NCI-H2107 treated with DMSO at 0.1 percent for 48 hours (cell line): ENCODE measurements around the gene GABRA4.

ENCODE experiments used
- DNase-seq: peaks from one replicate; lab custom pipeline; 2025; ENCODE audit not compliant: unreplicated experiment; lab: John Stamatoyannopoulos, UW

The GABRA4 gene

DNA sequence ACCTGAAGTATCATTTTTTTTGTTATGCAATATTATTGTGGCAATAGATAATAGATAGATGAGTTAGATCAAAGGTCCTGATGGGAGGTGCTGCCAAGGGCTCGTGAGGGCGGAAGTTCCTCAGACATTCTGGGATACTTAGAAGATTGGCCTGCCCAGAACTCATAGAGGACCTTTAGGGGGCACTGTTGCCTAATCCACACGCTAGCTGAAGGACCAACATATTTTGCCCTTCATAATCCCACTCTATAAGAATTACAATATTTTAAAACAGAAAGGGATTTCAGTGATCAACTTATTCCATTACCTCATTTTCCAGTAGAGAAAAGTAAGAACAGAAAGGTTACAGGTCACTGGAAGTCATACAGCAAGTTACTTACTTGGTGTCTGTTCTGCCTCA lies 61.4 kb downstream of the GABRA4 start:
- DNase-seq: no peak

GRCh38 chr4:46930891-46931290 lies 62.5 kb downstream of the GABRA4 start:
- no peak for DNase-seq

DNA sequence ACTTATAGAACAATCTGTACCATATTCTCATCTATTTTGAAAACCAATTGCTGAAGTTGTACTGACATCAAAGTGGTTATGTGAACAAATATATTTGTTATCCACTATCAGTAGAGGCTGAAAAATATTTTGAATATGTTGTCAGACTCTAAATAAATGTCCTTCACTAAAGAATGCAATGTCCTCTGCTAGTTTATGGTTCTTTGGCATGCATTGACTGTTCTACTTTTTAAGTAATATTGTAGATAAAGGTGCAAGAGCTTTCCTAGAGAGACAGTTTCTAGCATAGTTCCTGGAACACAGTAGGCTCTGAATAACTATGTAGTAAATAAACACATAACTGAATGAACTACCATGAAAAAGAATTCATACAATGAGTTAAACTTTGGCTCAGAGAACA lies 66.2 kb downstream of the GABRA4 start:
- no peak for DNase-seq

DNA sequence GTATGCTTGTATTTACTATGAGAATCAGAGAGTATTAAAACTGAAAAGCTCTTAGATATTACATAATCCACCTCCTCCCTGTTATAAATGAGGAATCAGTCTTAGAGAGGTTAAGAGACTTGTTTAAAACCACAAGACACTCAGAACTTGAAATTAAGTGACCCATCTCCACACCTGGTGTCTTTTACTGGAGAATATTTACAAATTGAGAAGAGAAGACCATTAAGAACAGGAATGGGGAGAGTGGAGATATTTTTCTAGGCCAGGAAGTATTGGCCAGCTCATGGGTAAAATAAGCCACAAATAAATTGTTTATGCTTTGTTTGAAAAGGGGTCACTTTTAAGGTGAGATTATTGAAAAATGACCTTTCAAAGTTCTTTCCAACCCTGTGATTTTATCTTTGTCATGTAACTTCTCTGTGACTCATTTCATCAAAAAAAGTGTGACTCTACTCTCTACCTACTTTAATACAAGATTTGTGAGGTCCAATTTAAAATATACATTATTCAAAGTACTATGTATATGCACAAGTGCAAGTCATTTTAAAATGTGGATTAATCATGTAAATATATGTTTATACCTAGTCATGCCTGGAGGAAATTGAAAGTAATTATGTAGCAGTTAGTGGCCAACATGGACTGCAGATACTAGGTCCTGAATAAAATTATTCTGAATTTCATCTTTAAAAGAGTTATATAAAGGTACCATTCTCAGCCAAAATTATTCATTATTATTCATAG lies 68.4 kb downstream of the GABRA4 start:
- no peak for DNase-seq

GRCh38 chr4:46922205-46922604 lies 71.2 kb downstream of the GABRA4 start:
- DNase-seq: no peak

- no peak for DNase-seq
These were observed 84.3 kb downstream of the GABRA4 start, which contains the start of gene COX7B2 for GRCh38 chr4:46909078-46909477. Gene COX7B2, minus strand, starts transcription at chr4:46909245. Its CDS starts 174,053 bp downstream, at chr4:46735192.

DNA sequence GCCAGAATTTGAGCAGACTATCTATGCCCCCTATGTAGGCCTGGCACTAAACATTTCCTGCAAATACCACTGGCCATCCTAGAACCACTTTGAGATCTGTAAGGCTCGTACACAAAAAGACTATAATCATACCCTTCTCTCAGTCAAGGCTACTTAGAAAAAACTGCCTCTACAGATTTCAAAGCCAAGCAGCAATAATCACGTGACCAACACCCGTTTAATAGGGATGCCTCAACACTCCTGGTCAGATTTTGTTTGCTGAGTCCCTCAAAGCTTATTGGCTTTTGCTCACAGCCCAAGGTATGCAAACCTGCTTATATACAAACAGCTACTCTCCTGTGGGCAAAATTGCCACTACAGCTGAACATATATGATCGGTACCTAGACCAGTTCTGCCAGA lies 85.2 kb downstream of the GABRA4 start:
- no peak for DNase-seq

- DNase-seq: no peak
These were observed 93.3 kb downstream of the GABRA4 start for GRCh38 chr4:46900082-46900481.

- DNase-seq: no peak
These were observed 98.6 kb downstream of the GABRA4 start for GRCh38 chr4:46894826-46895225.

DNA sequence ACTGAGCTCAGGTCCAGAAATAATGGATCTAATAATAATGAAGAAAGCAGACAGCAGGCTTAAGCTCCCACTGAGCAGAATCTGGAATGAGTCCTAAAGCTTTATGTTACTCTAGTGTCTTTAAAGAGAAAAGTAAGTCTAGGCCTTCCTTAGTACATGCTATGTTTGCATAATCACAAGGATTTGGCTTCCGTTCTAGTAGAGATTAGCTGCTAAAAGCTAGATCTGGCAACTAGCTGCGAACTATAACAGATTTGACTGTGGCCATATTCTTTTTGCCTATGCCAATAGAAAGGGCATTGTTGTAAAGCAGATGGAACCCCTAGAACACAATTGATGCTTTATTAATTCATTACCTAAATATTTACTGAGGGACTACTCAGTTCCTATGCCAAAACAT lies 103.3 kb downstream of the GABRA4 start:
- DNase-seq: no peak

DNA sequence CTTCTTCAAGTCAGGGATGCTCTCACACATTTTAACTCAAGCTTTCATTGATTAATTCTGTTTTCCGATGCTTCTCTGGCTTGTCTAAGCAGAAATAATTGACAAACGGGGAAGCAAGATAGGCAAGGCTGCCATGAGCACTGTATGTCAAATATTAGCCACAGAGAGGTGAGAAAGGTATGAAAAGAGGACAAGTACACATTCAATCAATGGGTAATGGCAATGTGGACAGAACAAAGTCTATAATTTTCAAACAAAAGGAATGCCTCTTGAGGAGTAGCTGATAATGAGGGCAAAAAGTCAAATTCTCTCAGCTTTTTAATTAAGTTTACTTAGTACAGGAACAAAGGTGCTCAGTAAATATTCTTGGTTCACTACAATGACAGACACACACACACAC lies 104.0 kb downstream of the GABRA4 start:
- no peak for DNase-seq

DNA sequence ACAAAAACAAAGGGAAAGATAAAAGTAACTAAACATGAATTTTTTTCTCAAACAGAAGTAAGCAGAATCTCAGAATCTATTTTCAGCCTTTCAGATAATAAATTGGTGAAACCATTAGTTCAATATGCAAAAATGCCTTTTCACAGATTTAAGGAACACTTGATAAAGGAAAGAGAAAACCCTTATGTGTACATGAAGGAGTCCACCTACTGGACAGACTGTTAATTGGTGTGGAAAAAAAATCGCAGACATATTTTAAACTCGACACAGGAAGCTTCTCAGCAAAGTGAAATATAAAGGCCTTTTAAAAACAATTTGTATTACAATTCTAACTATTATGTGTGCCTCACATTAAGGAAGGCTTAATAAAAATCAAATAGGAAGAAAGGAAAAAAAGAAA lies 106.7 kb downstream of the GABRA4 start:
- DNase-seq: no peak

- DNase-seq: no peak
These were observed 114.7 kb downstream of the GABRA4 start for GRCh38 chr4:46878641-46879040.

DNA sequence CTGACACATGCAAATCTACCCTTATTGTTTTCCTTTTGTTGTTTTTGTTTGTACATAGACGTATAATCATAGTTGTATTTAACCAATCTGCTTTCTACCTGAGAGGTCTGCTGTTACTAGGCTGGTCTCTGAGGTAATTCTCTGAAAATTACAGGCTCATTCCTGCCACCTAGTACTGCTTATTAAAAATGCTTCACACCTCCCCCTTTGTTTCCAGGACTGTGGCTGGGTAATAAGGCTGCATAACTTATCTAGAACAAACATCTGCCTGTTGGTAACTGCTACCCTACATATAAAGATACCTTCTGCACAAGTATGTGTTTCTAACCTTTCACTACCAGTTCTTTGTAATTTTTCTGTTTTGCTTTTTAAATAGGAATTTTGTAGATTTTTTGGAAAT lies 118.6 kb downstream of the GABRA4 start:
- no peak for DNase-seq

- DNase-seq: no peak
These were observed 123.0 kb downstream of the GABRA4 start for GRCh38 chr4:46870411-46870810.
